Spleen (tissue), 11 donors: ENCODE data around the gene PEX14. TPM values are rescaled to one million over a fixed set of nuclear protein-coding genes. Genes with fewer than 3 reads are reported as not detected.

Experiments used
- DNase-seq: peaks from one replicate; pipeline ENCODE4 v3.0.0-alpha.2; 2020
- H3K27ac ChIP-seq, 8 donors: fragments of 200-600 bp; sonication (generic) in 7 of 8; 1 replicate in 4 of 8; 2 replicates in 4 of 8; pipeline versions ENCODE4 v1.5.0 to v1.8.0; 2016 to 2021; ENCODE audit warnings: inconsistent platforms in 4 of 8, mild to moderate bottlenecking in 4 of 8, moderate library complexity in 1 of 8
- H3K27me3 ChIP-seq, 7 donors: fragments of 200-600 bp; sonication (generic) in 6 of 7; replicated peaks in 1 of 7; 1 replicate in 4 of 7; 2 replicates in 3 of 7; pipeline versions ENCODE4 v1.5.0 to v1.8.0; 2016 to 2021; ENCODE audit warnings: inconsistent platforms in 3 of 7, mild to moderate bottlenecking in 1 of 7
- H3K36me3 ChIP-seq, 6 donors: fragments of 200-600 bp; sonication (generic) in 5 of 6; 1 replicate in 4 of 6; 2 replicates in 2 of 6; pipeline versions ENCODE4 v1.5.0 to v1.8.0; 2016 to 2021; ENCODE audit warnings: inconsistent platforms in 2 of 6
- H3K4me1 ChIP-seq, 6 donors: fragments of 200-600 bp; sonication (generic) in 5 of 6; 1 replicate in 3 of 6; 2 replicates in 3 of 6; pipeline versions ENCODE4 v1.5.0 to v1.8.0; 2016 to 2021; ENCODE audit warnings: inconsistent platforms in 3 of 6
- H3K4me3 ChIP-seq, 8 donors: fragments of 200-600 bp; sonication (generic) in 7 of 8; 1 replicate in 4 of 8; 2 replicates in 4 of 8; pipeline versions ENCODE4 v1.5.0 to v1.8.0; 2016 to 2021; ENCODE audit warnings: inconsistent platforms in 4 of 8, mild to moderate bottlenecking in 4 of 8, moderate library complexity in 2 of 8
- H3K9me3 ChIP-seq, 8 donors: fragments of 200-600 bp; sonication (generic) in 7 of 8; 1 replicate in 4 of 8; 2 replicates in 4 of 8; pipeline versions ENCODE4 v1.5.0 to v1.8.0; 2016 to 2021; ENCODE audit warnings: inconsistent platforms in 4 of 8
- POLR2A ChIP-seq, 3 donors: fragments of 450-650 bp; IDR thresholded peaks; one replicate each; pipeline ENCODE4 v1.5.1; 2017; ENCODE audit warnings: antibody characterized with exemption in 3 of 3, mild to moderate bottlenecking in 1 of 3
- POLR2AphosphoS5 ChIP-seq, 3 donors: sonication (generic); formaldehyde crosslinking; IDR thresholded peaks; one replicate each; pipeline ENCODE4 v1.5.1; 2017; ENCODE audit warnings: antibody characterized with exemption in 3 of 3
- WGBS, 5 donors: extraction: QIAGEN DNeasy Blood & Tissue Kit in 3 of 5; methylation state at CpG; one replicate each; pipeline versions ENCODE4 v1.1.5 to v1.1.7; 2013 to 2018; 5-methylcytosine and 5-hydroxymethylcytosine counted together
- intact Hi-C: fragments of 100-400 bp; cut with DNase I; formaldehyde crosslinking; loops from one replicate; pipeline ENCODE4 v1.15.0; 2023; ENCODE audit warnings: low total_unique reads
- polyA plus RNA-seq, 3 donors: library from polyadenylated mRNA; stranded (reverse); fragments of 200-250 nt; gene quantifications; one replicate each; pipeline ENCODE4 v1.2.1, GENCODE V29; 2013
- total RNA-seq, 7 donors: library from RNA; depleted of rRNA in 3 of 7; stranded (reverse); fragments of >200 nt in 3 of 7; fragmentation: NEBNext Ultra II Directional in 4 of 7; extraction: Animal tissue kit (Norgen Biotek cat#: 25700) in 4 of 7; gene quantifications; one replicate each; pipeline versions ENCODE4 v1.1.0 to v1.2.1, GENCODE V29; 2016 to 2021
- TF ChIP-seq, protein P1 (sequence below), 11 experiments: fragments of 200-600 bp in 7 of 11; fragments of 450-650 bp in 4 of 11; sonication (generic) in 4 of 11; IDR thresholded peaks in 8 of 11; conservative IDR thresholded peaks in 3 of 11; 1 replicate in 7 of 11; 2 replicates in 4 of 11; pipeline versions ENCODE4 v1.4.0 to v1.8.0; 2016 to 2021; ENCODE audit warnings: antibody characterized with exemption in 11 of 11, inconsistent platforms in 4 of 11, mild to moderate bottlenecking in 1 of 11
- donor health status: healthy with polysubstance abuse.
- donor health status: DM: no; HTN: no; CAD: no; lungs with moderate emphysema.
- donor health status: DM: no; HTN: no; CAD: no.
- donor health status: Bipolar disorder and iron deficiency.
- donor health status: healthy.
- donor health status: DM: no; HTN: no; CAD: no.
- donor health status: DM: yes; HTN: yes; CAD: no.

PEX14 gene
- total and polyA plus RNA-seq, 10 donors = 9.3 to 19.7 (median 12.1) TPM

GRCh38 chr1:10457875-10458274 is 16.9 kb upstream of the PEX14 start:
- peak overlapping the region in 7 of 8 donors; percentile 29 to 77 (median 67) for H3K27ac ChIP-seq
- DNase-seq = no peak
- TF ChIP-seq, protein P1, sequence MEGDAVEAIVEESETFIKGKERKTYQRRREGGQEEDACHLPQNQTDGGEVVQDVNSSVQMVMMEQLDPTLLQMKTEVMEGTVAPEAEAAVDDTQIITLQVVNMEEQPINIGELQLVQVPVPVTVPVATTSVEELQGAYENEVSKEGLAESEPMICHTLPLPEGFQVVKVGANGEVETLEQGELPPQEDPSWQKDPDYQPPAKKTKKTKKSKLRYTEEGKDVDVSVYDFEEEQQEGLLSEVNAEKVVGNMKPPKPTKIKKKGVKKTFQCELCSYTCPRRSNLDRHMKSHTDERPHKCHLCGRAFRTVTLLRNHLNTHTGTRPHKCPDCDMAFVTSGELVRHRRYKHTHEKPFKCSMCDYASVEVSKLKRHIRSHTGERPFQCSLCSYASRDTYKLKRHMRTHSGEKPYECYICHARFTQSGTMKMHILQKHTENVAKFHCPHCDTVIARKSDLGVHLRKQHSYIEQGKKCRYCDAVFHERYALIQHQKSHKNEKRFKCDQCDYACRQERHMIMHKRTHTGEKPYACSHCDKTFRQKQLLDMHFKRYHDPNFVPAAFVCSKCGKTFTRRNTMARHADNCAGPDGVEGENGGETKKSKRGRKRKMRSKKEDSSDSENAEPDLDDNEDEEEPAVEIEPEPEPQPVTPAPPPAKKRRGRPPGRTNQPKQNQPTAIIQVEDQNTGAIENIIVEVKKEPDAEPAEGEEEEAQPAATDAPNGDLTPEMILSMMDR (IDR thresholded peaks at IDR 0.05 in 8 of 11, conservative IDR thresholded peaks at IDR 0.05 in 3 of 11) = no peak
- TF ChIP-seq POLR2AphosphoS5 (IDR thresholded peaks at IDR 0.05) (peak in 1 of 3 donors; percentile 24), POLR2A (IDR thresholded peaks at IDR 0.05) (no peak)
- peaks cover 0 to 22% (median 9%) of the 10 kb centered on the region in 6 donors for H3K4me1 ChIP-seq
- peaks cover 0 to 45% (median 21%) of the 10 kb centered on the region in 6 donors for H3K36me3 ChIP-seq
- peak overlapping the region in 1 of 8 donors; percentile 27 for H3K4me3 ChIP-seq
- H3K27me3 ChIP-seq = no peaks in the 10 kb centered on the region
- 62 to 83% (median 67%) methylated on average over 9 of the region's 9 CpGs for WGBS, 5 donors
- intact Hi-C loops = no loop called here
- H3K9me3 ChIP-seq = peaks cover 0 to 6% (median 0%) of the 10 kb centered on the region in 8 donors

- peaks cover 0 to 22% (median 9%) of the 10 kb centered on the region in 6 donors for H3K4me1 ChIP-seq
- H3K4me3 ChIP-seq = no peak overlapping the region
- H3K9me3 ChIP-seq = peaks cover 0 to 6% (median 0%) of the 10 kb centered on the region in 8 donors
- intact Hi-C loops = no loop called here
- TF ChIP-seq POLR2A (IDR thresholded peaks at IDR 0.05) = no peak
- TF ChIP-seq, protein P1 (IDR thresholded peaks at IDR 0.05 in 8 of 11, conservative IDR thresholded peaks at IDR 0.05 in 3 of 11) = no peak
- TF ChIP-seq POLR2AphosphoS5 (IDR thresholded peaks at IDR 0.05) = no peak
- no peak for DNase-seq
- peak overlapping the region in 3 of 8 donors; percentile 67 to 77 (median 68) for H3K27ac ChIP-seq
- H3K36me3 ChIP-seq = peaks cover 0 to 58% (median 34%) of the 10 kb centered on the region in 6 donors
- H3K27me3 ChIP-seq = no peaks in the 10 kb centered on the region
- WGBS, 5 donors = 53 to 74% (median 56%) methylated on average over 3 of the region's 3 CpGs
Observed at GRCh38 chr1:10459184-10459583, 15.6 kb upstream of the PEX14 start.

DNA sequence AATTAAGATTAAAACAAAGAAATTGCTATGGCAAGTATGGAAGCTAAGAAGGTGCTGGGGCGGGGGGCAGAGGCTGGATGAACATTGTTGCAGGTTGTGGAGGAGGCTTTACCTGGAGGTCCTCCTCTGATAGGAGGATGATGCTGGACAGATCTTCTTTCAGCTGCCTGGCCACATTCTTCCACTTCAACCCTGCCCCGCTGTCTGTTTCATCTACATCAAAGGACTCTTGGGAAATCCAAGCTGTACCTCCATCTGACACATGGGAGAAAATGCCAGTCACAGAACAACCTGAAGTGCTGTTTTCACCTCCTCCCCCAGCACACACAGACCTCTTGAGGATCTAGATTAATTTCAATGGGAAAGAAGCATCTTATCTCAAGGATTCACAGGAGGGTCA is 7.7 kb upstream of the PEX14 start:
- no peaks in the 10 kb centered on the region for H3K9me3 ChIP-seq
- TF ChIP-seq POLR2AphosphoS5 (IDR thresholded peaks at IDR 0.05) = no peak
- TF ChIP-seq, protein P1 (IDR thresholded peaks at IDR 0.05 in 8 of 11, conservative IDR thresholded peaks at IDR 0.05 in 3 of 11) = no peak
- no peaks in the 10 kb centered on the region for H3K27me3 ChIP-seq
- H3K4me1 ChIP-seq = peaks cover 8 to 15% (median 12%) of the 10 kb centered on the region in 6 donors
- peak; percentile 18 for DNase-seq
- intact Hi-C loops = no loop called here
- H3K27ac ChIP-seq = no peak overlapping the region
- WGBS, 5 donors = 91 to 100% (median 95%) methylated on average over 2 of the region's 2 CpGs
- H3K36me3 ChIP-seq = peaks cover 0 to 75% (median 69%) of the 10 kb centered on the region in 6 donors
- no peak overlapping the region for H3K4me3 ChIP-seq

DNA sequence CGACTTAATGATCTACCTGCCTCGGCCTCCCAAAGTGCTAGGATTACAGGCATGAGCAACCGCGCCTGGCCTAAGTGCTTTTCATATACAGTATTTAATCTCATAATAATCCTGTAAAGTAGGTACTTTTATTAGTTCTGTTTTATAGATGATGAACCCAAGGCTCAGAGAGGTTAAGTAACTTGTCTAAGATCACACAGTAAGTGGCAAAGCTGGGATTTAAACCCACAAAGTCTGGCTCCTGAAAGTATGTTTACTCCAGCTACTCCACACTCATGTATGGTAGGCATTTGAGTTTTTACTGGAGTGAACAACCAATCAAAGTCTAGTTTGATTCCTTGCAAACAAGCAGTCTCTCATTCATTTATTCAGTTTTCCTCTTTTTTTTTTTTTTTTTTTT is 4.7 kb upstream of the PEX14 start:
- Histone ChIP-seq H3K27ac (no peak overlapping the region), H3K27me3 (no peaks in the 10 kb centered on the region), H3K36me3 (peaks cover 0 to 46% (median 41%) of the 10 kb centered on the region in 6 donors), H3K4me1 (peaks cover 13 to 40% (median 31%) of the 10 kb centered on the region in 6 donors), H3K4me3 (no peak overlapping the region), H3K9me3 (no peaks in the 10 kb centered on the region)
- no peak for TF ChIP-seq POLR2A (IDR thresholded peaks at IDR 0.05)
- TF ChIP-seq, protein P1 (IDR thresholded peaks at IDR 0.05 in 8 of 11, conservative IDR thresholded peaks at IDR 0.05 in 3 of 11) = no peak
- TF ChIP-seq POLR2AphosphoS5 (IDR thresholded peaks at IDR 0.05) = no peak
- intact Hi-C loops = no loop called here
- DNase-seq = no peak
- WGBS, 5 donors = 92 to 97% (median 95%) methylated on average over 4 of the region's 4 CpGs
